Measurements from ENCODE around the gene AP5B1. TPM values are rescaled to one million over a fixed set of nuclear protein-coding genes. Genes with fewer than 3 reads are reported as not detected.
A peak's percentile ranks its signal among the peaks of the same experiment; 100 is the strongest.

Gene AP5B1
- total and polyA plus RNA-seq, 9 of the 15 experiments (the other 6 are each of a cell fraction or from before 2014, with no cell fraction given), result 0.51 to 24.2 (median 5.1) TPM

GRCh38 chr11:65782816-65783228 is 2.0 kb upstream of the AP5B1 start:
- Histone ChIP-seq H3K36me3 (ENCODE audit: control insufficient read depth, insufficient read depth, low read length) (peaks cover 18% of the 10 kb centered on the region; the same call in 2 of the 3 replicates), H3K9me3 (replicated peaks; ENCODE audit: control insufficient read depth, insufficient read depth, low read depth, low read length) (no peaks in the 10 kb centered on the region), H3K9ac (ENCODE audit: insufficient read depth in 1 of 2, low read depth in 2 of 2, low read length in 2 of 2) (peak overlapping the region in 1 of 2 experiments; percentile 42; a peak in 1 of 4 replicates), H3K4me3 (no peak overlapping the region), H3K4me2 (ENCODE audit: insufficient read depth, low read length) (no peak overlapping the region), H3K27me3 (ENCODE audit: control insufficient read depth in 2 of 2, insufficient read depth in 2 of 2, low read length in 2 of 2) (peaks cover 0 to under 1% of the 10 kb centered on the region in 2 experiments; a peak in 1 of 5 replicates), H3K79me2 (ENCODE audit: control insufficient read depth, insufficient read depth, low read length) (peaks cover 22% of the 10 kb centered on the region), H2AFZ (ENCODE audit: low read depth, low read length) (no peak overlapping the region), H3K27ac (ENCODE audit: extremely low read depth, low read depth, low read length) (no peak overlapping the region), H3K4me1 (replicated peaks in 1 of 2; ENCODE audit: control insufficient read depth in 2 of 2, insufficient read depth in 2 of 2, low read length in 2 of 2) (peaks cover 7 to 58% of the 10 kb centered on the region in 2 experiments; a peak in 4 of 5 replicates), H4K20me1 (replicated peaks; ENCODE audit: control insufficient read depth, insufficient read depth, low read length) (peaks cover 13% of the 10 kb centered on the region; the same call in 1 of the 2 replicates), H3K9me1 (ENCODE audit: control insufficient read depth, insufficient read depth, low read length) (peaks cover 13% of the 10 kb centered on the region)
- 48% methylated on average over 9 of the region's 9 CpGs for WGBS (ENCODE audit: insufficient coverage, low coverage, missing lambda C conversion rate)
- TF ChIP-seq MAFF (IDR thresholded peaks at IDR 0.05; ENCODE audit: low read length) (no peak), KDM1A (IDR thresholded peaks at IDR 0.05) (peak; percentile 31 to 45; a peak in 1 of 4 replicates), KAT2B (IDR thresholded peaks at IDR 0.05; ENCODE audit: low read depth, low read length) (no peak), ADNP (tag; IDR thresholded peaks at IDR 0.05) (no peak), SETDB1 (IDR thresholded peaks at IDR 0.05; ENCODE audit: low read length) (no peak), SMAD1 (IDR thresholded peaks at IDR 0.05; ENCODE audit: low read depth, low read length, partially characterized antibody) (no peak), BCOR (IDR thresholded peaks at IDR 0.05) (peak; percentile 80), CBFB (CRISPR knock-in tag; IDR thresholded peaks at IDR 0.05) (no peak), NFE2L1 (tag; IDR thresholded peaks at IDR 0.05; ENCODE audit: borderline replicate concordance, low read depth) (no peak), ZNF253 (CRISPR knock-in tag; conservative IDR thresholded peaks at IDR 0.05) (no peak), HNRNPK (IDR thresholded peaks at IDR 0.05; ENCODE audit: low read depth, low read length, poor library complexity, severe bottlenecking) (no peak), ZBTB2 (IDR thresholded peaks at IDR 0.05) (no peak), BRD9 (IDR thresholded peaks at IDR 0.05; ENCODE audit: low read depth, partially characterized antibody) (no peak), MCM3 (IDR thresholded peaks at IDR 0.05) (no peak), KDM5B (IDR thresholded peaks at IDR 0.05; ENCODE audit: insufficient replicate concordance, low read depth, low read length) (no peak), SMAD4 (CRISPR knock-in tag; conservative IDR thresholded peaks at IDR 0.05) (no peak), CHD2 (IDR thresholded peaks at IDR 0.05; ENCODE audit: low read depth, low read length) (no peak)
- DNase-seq (ENCODE audit: extremely low read depth in 1 of 4, low spot score in 3 of 4), result no peak
- no peak for FAIRE-seq
- in situ Hi-C loops (cut with MboI) (no loop called here), intact Hi-C loops (cut with micrococcal nuclease) (loop anchor here (5.0 to 10.0 kb wide), 3 partner anchors 34 to 202 kb away; partner anchors contain the start of gene FIBP)
- ATAC-seq, result no peak
- no TSS peak for BruUV-seq (replicated peaks)
- ChIA-PET POLR2A (interaction anchor here (0.6 to 1.5 kb wide), 8 partner anchors 10 to 283 kb away, joined by 3 to 4 read pairs (median 3); partner anchors contain the start of gene FOSL1), CTCF (ENCODE audit: low intra/inter-chr PET ratio) (no interaction called here)
